Activated naive CD4-positive, alpha-beta T cell treated with anti-CD3 and anti-CD28 coated beads for 36 hours (primary cell): ENCODE data around the gene MAP4K4. TPM values are rescaled to one million over a fixed set of nuclear protein-coding genes. Genes with fewer than 3 reads are reported as not detected.

Source experiments
- CTCF ChIA-PET: fragments of 350-600 bp; sonication (Branson Sonifier 250); formaldehyde crosslinking; loops from one replicate; lab custom pipeline; 2021; ENCODE audit warnings: antibody characterized with exemption; lab: Charles Lee
- DNase-seq: peaks from one replicate; pipeline ENCODE4 v3.0.0-alpha.2; 2020
- H3K27ac Mint-ChIP-seq: one replicate; pipeline ENCODE4 v1.8.0; 2021; ENCODE audit warnings: mild to moderate bottlenecking, mixed read lengths
- H3K27me3 Mint-ChIP-seq: one replicate; pipeline ENCODE4 v1.8.0; 2021; ENCODE audit warnings: low read depth, mixed read lengths
- H3K36me3 Mint-ChIP-seq: one replicate; pipeline ENCODE4 v1.8.0; 2021; ENCODE audit warnings: low read depth, mixed read lengths
- H3K4me1 Mint-ChIP-seq: one replicate; pipeline ENCODE4 v1.8.0; 2021; ENCODE audit warnings: low read depth, mixed read lengths
- H3K4me3 Mint-ChIP-seq: one replicate; pipeline ENCODE4 v1.8.0; 2021; ENCODE audit warnings: mild to moderate bottlenecking, moderate library complexity, mixed read lengths
- H3K9me3 Mint-ChIP-seq: one replicate; pipeline ENCODE4 v1.8.0; 2021; ENCODE audit warnings: mixed read lengths
- intact Hi-C: fragments of 100-400 bp; cut with micrococcal nuclease; formaldehyde crosslinking; loops from one replicate; pipeline ENCODE4 v1.15.1; 2023
- total RNA-seq, 2 experiments: library from RNA; stranded (reverse); gene quantifications; one replicate each; pipeline ENCODE4 v1.2.3, GENCODE V29; 2021

MAP4K4 gene
- total RNA-seq, 2 experiments from 2014 or later: 126 to 131 TPM

- peak overlapping the region; percentile 23 for H3K4me3 Mint-ChIP-seq
- no peak for DNase-seq
- H3K36me3 Mint-ChIP-seq: peaks cover 19% of the 10 kb centered on the region
- peak overlapping the region; percentile 59 for H3K27ac Mint-ChIP-seq
- intact Hi-C loops: loop anchor here (1.0 kb wide), 1 partner anchor 9 kb away; no protein-coding TSS in a partner anchor
- no peaks in the 10 kb centered on the region for H3K27me3 Mint-ChIP-seq
- no peaks in the 10 kb centered on the region for H3K9me3 Mint-ChIP-seq
- CTCF ChIA-PET: interaction anchor here (0.8 to 3.7 kb wide), 9 partner anchors 9 to 118 kb away, joined by 3 to 10 read pairs (median 3); no protein-coding TSS in a partner anchor
- peaks cover 83% of the 10 kb centered on the region for H3K4me1 Mint-ChIP-seq
Measured at GRCh38 chr2:101710471-101711318, 13.2 kb downstream of the MAP4K4 start.

- Mint-ChIP-seq H3K4me3 (no peak overlapping the region), H3K9me3 (no peaks in the 10 kb centered on the region), H3K27me3 (no peaks in the 10 kb centered on the region), H3K4me1 (peaks cover 87% of the 10 kb centered on the region), H3K36me3 (peaks cover 9% of the 10 kb centered on the region), H3K27ac (peak overlapping the region; percentile 70)
- intact Hi-C loops: no loop called here
- no peak for DNase-seq
- CTCF ChIA-PET: interaction anchor here (0.6 kb wide), 1 partner anchor 24 kb away, joined by 4 read pairs; no protein-coding TSS in a partner anchor
Measured at GRCh38 chr2:101714118-101714517, 16.6 kb downstream of the MAP4K4 start.

GRCh38 chr2:101717071-101717845 lies 19.8 kb downstream of the MAP4K4 start:
- Mint-ChIP-seq H3K27ac (peak overlapping the region; percentile 95), H3K9me3 (peaks cover 2% of the 10 kb centered on the region), H3K36me3 (peaks cover 19% of the 10 kb centered on the region), H3K4me3 (peak overlapping the region; percentile 38), H3K27me3 (no peaks in the 10 kb centered on the region), H3K4me1 (peaks cover 92% of the 10 kb centered on the region)
- CTCF ChIA-PET: interaction anchor here (0.6 to 3.0 kb wide), 13 partner anchors 11 to 113 kb away, joined by 3 to 14 read pairs (median 5); partner anchors contain the start of gene MAP4K4
- DNase-seq: peak; percentile 75
- intact Hi-C loops: loop anchor here (1.0 to 5.0 kb wide), 8 partner anchors 18 to 540 kb away; partner anchors contain the start of genes RFX8 and RNF149

GRCh38 chr2:101718479-101718878 lies 21.0 kb downstream of the MAP4K4 start:
- H3K27ac Mint-ChIP-seq: peak overlapping the region; percentile 95
- no peak for DNase-seq
- peaks cover 95% of the 10 kb centered on the region for H3K4me1 Mint-ChIP-seq
- no peaks in the 10 kb centered on the region for H3K27me3 Mint-ChIP-seq
- intact Hi-C loops: loop anchor here (5.0 kb wide), 5 partner anchors 241 to 539 kb away; partner anchors contain the start of genes RFX8 and RNF149
- H3K4me3 Mint-ChIP-seq: no peak overlapping the region
- H3K9me3 Mint-ChIP-seq: peaks cover 4% of the 10 kb centered on the region
- peaks cover 27% of the 10 kb centered on the region for H3K36me3 Mint-ChIP-seq
- CTCF ChIA-PET: interaction anchor here (0.6 to 3.0 kb wide), 9 partner anchors 11 to 389 kb away, joined by 3 to 14 read pairs (median 5); partner anchors contain the start of gene MAP4K4

GRCh38 chr2:101718993-101719571 lies 21.6 kb downstream of the MAP4K4 start:
- intact Hi-C loops: loop anchor here (1.0 to 5.0 kb wide), 9 partner anchors 9 to 538 kb away; partner anchors contain the start of genes RFX8 and RNF149
- Mint-ChIP-seq H3K4me1 (peaks cover 96% of the 10 kb centered on the region), H3K36me3 (peaks cover 28% of the 10 kb centered on the region), H3K27ac (peak overlapping the region; percentile 95), H3K9me3 (peaks cover 4% of the 10 kb centered on the region), H3K4me3 (peak overlapping the region; percentile 33), H3K27me3 (no peaks in the 10 kb centered on the region)
- DNase-seq: peak; percentile 79
- CTCF ChIA-PET: interaction anchor here (0.6 to 3.0 kb wide), 9 partner anchors 9 to 390 kb away, joined by 3 to 14 read pairs (median 4); no protein-coding TSS in a partner anchor

- peaks cover 100% of the 10 kb centered on the region for H3K4me1 Mint-ChIP-seq
- peaks cover 26% of the 10 kb centered on the region for H3K36me3 Mint-ChIP-seq
- DNase-seq: no peak
- intact Hi-C loops: no loop called here
- H3K4me3 Mint-ChIP-seq: no peak overlapping the region
- CTCF ChIA-PET: interaction anchor here (0.8 to 1.8 kb wide), 3 partner anchors 8 to 17 kb away, joined by 3 to 4 read pairs (median 3); no protein-coding TSS in a partner anchor
- peak overlapping the region; percentile 95 for H3K27ac Mint-ChIP-seq
- no peaks in the 10 kb centered on the region for H3K27me3 Mint-ChIP-seq
- H3K9me3 Mint-ChIP-seq: peaks cover 4% of the 10 kb centered on the region
Measured at GRCh38 chr2:101720732-101721131, 23.2 kb downstream of the MAP4K4 start.

GRCh38 chr2:101722864-101723263 lies 25.4 kb downstream of the MAP4K4 start:
- CTCF ChIA-PET: interaction anchor here (0.8 to 2.4 kb wide), 2 partner anchors 13 to 23 kb away, joined by 3 to 6 read pairs; no protein-coding TSS in a partner anchor
- no peak for DNase-seq
- Mint-ChIP-seq H3K9me3 (peaks cover 4% of the 10 kb centered on the region), H3K4me3 (peak overlapping the region; percentile 41), H3K27me3 (no peaks in the 10 kb centered on the region), H3K36me3 (peaks cover 22% of the 10 kb centered on the region), H3K4me1 (peaks cover 98% of the 10 kb centered on the region), H3K27ac (peak overlapping the region; percentile 73)
- intact Hi-C loops: no loop called here

- peaks cover 97% of the 10 kb centered on the region for H3K4me1 Mint-ChIP-seq
- CTCF ChIA-PET: interaction anchor here (0.6 to 2.4 kb wide), 2 partner anchors 23 to 25 kb away, joined by 3 to 6 read pairs; no protein-coding TSS in a partner anchor
- DNase-seq: no peak
- peaks cover 4% of the 10 kb centered on the region for H3K9me3 Mint-ChIP-seq
- peak overlapping the region; percentile 73 for H3K27ac Mint-ChIP-seq
- H3K4me3 Mint-ChIP-seq: peak overlapping the region; percentile 5
- no peaks in the 10 kb centered on the region for H3K27me3 Mint-ChIP-seq
- intact Hi-C loops: no loop called here
- H3K36me3 Mint-ChIP-seq: peaks cover 22% of the 10 kb centered on the region
Measured at GRCh38 chr2:101723371-101724124, 26.0 kb downstream of the MAP4K4 start.

- Mint-ChIP-seq H3K36me3 (peaks cover 22% of the 10 kb centered on the region), H3K4me3 (no peak overlapping the region), H3K4me1 (peaks cover 97% of the 10 kb centered on the region), H3K27me3 (no peaks in the 10 kb centered on the region), H3K27ac (peak overlapping the region; percentile 73), H3K9me3 (peaks cover 4% of the 10 kb centered on the region)
- intact Hi-C loops: no loop called here
- CTCF ChIA-PET: interaction anchor here (0.6 to 2.4 kb wide), 3 partner anchors 12 to 25 kb away, joined by 3 to 10 read pairs (median 3); no protein-coding TSS in a partner anchor
- DNase-seq: no peak
Measured at GRCh38 chr2:101724125-101724474, 26.6 kb downstream of the MAP4K4 start.

- peaks cover 2% of the 10 kb centered on the region for H3K9me3 Mint-ChIP-seq
- H3K4me3 Mint-ChIP-seq: no peak overlapping the region
- peaks cover 18% of the 10 kb centered on the region for H3K36me3 Mint-ChIP-seq
- intact Hi-C loops: no loop called here
- H3K27ac Mint-ChIP-seq: no peak overlapping the region
- H3K27me3 Mint-ChIP-seq: no peaks in the 10 kb centered on the region
- CTCF ChIA-PET: interaction anchor here (0.6 to 2.4 kb wide), 5 partner anchors 11 to 246 kb away, joined by 3 to 10 read pairs (median 3); no protein-coding TSS in a partner anchor
- DNase-seq: no peak
- peaks cover 97% of the 10 kb centered on the region for H3K4me1 Mint-ChIP-seq
Measured at GRCh38 chr2:101725038-101725437, 27.5 kb downstream of the MAP4K4 start.
